GM12865 (cell line): ENCODE measurements around the gene PDZD2.
"Not testable (repeated sequence)": the region's sequence is repeated elsewhere in the genome, so short reads cannot be mapped to it uniquely, and the experiment has no call there.

Experiments
- DNase-seq: peaks from one replicate; pipeline ENCODE4 v3.0.0; 2010; ENCODE audit warnings: low read depth
- H3K4me3 ChIP-seq: 2 replicates; pipeline ENCODE4 v1.5.1; 2011; ENCODE audit warnings: mild to moderate bottlenecking, low read depth, low read length, control low read depth
- TF ChIP-seq, protein P1 (sequence below): IDR thresholded peaks from 2 replicates; pipeline ENCODE4 v1.5.1; 2011; ENCODE audit warnings: low read length, control low read depth, low read depth, inconsistent platforms; ENCODE audit not compliant: insufficient read depth; ENCODE audit errors: missing control alignments

Gene PDZD2

DNA sequence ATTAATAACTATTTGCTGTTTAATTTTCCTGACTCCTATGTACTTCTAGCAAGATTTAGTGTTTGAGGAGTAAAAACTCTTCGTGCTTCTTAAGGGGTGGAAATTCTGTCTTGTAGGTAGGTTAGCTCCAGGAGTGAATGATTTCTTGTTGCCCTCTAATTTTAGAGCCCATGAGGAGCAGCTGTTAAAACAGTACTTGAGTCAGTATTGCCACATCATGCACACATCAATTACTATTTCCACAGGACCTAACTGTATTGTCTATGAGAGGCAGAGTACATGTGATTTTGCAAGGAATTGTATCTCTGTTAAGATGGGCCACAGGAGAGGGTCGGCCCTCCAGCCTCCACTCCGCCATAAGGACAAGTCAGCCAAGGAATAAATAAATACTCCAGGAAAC is 91.2 kb downstream of the PDZD2 start:
- TF ChIP-seq, protein P1, sequence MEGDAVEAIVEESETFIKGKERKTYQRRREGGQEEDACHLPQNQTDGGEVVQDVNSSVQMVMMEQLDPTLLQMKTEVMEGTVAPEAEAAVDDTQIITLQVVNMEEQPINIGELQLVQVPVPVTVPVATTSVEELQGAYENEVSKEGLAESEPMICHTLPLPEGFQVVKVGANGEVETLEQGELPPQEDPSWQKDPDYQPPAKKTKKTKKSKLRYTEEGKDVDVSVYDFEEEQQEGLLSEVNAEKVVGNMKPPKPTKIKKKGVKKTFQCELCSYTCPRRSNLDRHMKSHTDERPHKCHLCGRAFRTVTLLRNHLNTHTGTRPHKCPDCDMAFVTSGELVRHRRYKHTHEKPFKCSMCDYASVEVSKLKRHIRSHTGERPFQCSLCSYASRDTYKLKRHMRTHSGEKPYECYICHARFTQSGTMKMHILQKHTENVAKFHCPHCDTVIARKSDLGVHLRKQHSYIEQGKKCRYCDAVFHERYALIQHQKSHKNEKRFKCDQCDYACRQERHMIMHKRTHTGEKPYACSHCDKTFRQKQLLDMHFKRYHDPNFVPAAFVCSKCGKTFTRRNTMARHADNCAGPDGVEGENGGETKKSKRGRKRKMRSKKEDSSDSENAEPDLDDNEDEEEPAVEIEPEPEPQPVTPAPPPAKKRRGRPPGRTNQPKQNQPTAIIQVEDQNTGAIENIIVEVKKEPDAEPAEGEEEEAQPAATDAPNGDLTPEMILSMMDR, result no peak
- H3K4me3 ChIP-seq, result no peak overlapping the region
- no peak for DNase-seq

DNA sequence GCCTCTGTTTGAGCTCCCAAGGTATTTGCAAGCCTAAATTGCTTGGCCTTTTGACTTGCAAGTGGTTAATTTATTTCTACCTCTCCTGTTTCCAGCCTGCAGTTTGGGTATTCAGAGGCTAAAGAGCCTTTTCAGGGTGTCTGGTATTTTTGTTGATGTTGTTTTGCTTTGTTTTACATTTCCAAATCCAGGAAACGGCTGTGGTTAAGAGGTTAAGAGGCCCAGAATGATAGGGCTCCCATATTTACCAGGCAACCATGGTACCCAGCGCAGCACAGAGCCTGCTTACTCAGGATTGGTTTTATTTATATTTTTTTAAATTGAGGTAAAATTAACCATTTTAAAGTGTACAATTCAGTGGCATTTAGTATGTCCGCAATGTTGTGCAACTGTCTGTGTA is 92.1 kb downstream of the PDZD2 start:
- H3K4me3 ChIP-seq, result no peak overlapping the region
- TF ChIP-seq, protein P1, result no peak
- DNase-seq, result no peak

DNA sequence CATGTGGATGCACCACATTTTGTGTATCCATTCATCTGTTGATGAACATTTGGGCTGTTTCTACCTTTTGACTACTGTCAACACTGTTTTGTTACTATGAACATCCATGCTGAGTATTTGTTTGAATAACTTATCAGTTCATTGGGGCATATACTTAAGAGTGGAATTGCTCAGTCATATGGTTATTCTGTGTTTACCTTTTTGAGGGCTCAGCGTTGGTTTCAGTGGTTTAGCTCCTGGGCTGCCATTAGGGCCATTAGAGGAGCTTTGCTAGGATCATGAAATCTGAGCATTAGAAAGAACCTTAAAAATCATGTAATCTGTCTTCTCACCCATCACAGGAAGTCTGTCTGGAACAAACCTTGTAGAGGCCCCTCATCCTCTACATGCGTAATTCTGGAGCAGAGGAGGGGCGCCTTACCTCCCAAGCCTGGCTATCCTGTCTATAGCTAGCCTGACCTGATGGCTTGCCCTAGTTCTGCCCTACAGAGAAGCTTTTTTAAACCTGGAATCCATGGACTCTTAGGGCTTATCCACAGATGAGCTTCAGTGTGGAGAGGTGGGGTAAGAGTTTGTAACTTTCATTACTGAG is 92.9 kb downstream of the PDZD2 start:
- no peak for DNase-seq
- TF ChIP-seq, protein P1, result no peak
- no peak overlapping the region for H3K4me3 ChIP-seq

DNA sequence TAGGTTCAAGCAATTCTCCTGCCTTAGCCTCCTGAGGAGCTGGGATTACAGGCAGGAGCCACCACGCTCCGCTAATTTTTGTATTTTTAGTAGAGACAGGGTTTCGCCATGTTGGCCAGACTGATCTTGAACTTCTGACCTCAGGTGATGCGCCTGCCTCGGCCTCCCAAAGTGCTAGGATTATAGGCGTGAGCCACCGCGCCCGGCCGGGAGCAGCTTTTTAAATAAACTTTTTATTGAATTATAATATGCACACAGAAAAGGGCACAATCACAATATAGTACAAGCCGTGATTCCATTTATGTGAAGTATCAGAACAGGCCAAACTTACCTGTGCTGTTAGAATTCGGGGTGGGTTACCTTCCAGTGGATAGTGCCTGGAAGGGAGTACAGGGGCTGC is 93.9 kb downstream of the PDZD2 start:
- DNase-seq, H3K4me3 ChIP-seq: not testable (repeated sequence)

- TF ChIP-seq, protein P1, result no peak
- DNase-seq, result no peak
- H3K4me3 ChIP-seq, result no peak overlapping the region
Measured at GRCh38 chr5:31733371-31733770, 94.4 kb downstream of the PDZD2 start.

GRCh38 chr5:31736127-31736526 is 97.2 kb downstream of the PDZD2 start:
- no peak overlapping the region for H3K4me3 ChIP-seq
- TF ChIP-seq, protein P1, result no peak
- DNase-seq, result no peak

DNA sequence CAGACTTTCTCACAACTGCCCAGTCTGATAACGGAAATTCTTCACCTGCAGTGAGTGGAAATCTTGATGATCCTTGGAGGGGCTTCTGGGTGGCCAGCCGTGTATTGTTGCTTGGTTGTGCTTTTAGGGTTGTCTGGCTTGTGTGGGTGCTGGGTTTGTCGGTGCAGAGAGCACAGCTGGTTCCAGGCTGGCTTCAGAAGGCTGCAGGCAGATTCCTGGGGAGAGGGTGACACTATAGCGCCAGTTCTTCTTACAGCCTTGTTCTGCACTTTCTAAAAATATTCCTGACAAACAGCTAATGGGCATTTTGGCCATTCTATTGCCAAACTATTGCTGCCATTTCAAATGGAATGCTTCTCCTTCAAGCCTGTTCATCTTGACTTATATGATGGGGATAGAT is 99.3 kb downstream of the PDZD2 start:
- no peak for DNase-seq
- TF ChIP-seq, protein P1, result no peak
- H3K4me3 ChIP-seq, result no peak overlapping the region

DNA sequence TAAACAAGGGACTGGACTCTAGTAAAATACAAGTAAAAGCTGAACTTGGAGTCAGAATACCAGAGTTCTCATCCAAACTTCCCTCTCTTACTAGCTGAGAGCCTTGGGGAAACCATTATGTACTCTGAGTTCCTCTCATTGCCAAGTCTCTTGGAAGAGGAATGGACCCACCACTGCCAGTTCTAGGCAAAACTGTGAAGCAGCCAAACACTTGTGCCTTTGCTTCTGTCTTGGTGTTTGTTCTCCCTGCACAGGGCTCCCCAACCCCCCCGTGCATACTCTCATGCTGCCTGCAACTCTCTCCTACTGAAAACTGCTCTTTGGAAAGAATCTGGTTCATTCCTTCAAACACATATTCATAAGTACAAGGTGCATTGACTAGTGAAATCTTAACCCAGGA is 102.6 kb downstream of the PDZD2 start:
- H3K4me3 ChIP-seq, result no peak overlapping the region
- DNase-seq, result no peak
- TF ChIP-seq, protein P1, result no peak
